D721Med (cell line): ENCODE measurements around the gene NEK8.

Experiments
- DNase-seq: peaks from one replicate; pipeline ENCODE4 v3.0.0; 2011; ENCODE audit warnings: low spot score; ENCODE audit not compliant: insufficient read length
- FAIRE-seq: peaks from 2 replicates; lab custom pipeline; 2011; peaks lifted over from hg19 to GRCh38; lab: Jason Lieb, UNC
- CTCF ChIP-seq: IDR thresholded peaks from 2 replicates; pipeline ENCODE4 v1.5.1; 2012; ENCODE audit warnings: mild to moderate bottlenecking, control low read depth; ENCODE audit not compliant: insufficient read depth; ENCODE audit errors: missing control alignments

The NEK8 gene

GRCh38 chr17:28748852-28749515 lies 20.4 kb downstream of the NEK8 start:
- DNase-seq (no peak), FAIRE-seq (no peak)
- no peak for TF ChIP-seq CTCF

- no peak for TF ChIP-seq CTCF
- FAIRE-seq (no peak), DNase-seq (no peak)
These were observed 21.1 kb downstream of the NEK8 start for GRCh38 chr17:28749516-28750177.

GRCh38 chr17:28750178-28751047 lies 21.8 kb downstream of the NEK8 start:
- peak; percentile 100 for TF ChIP-seq CTCF
- DNase-seq: peak; percentile 60
- no peak for FAIRE-seq

- FAIRE-seq (no peak), DNase-seq (no peak)
- no peak for TF ChIP-seq CTCF
These were observed 23.2 kb downstream of the NEK8 start for GRCh38 chr17:28751600-28752366.

GRCh38 chr17:28755486-28755885 lies 26.9 kb downstream of the NEK8 start:
- TF ChIP-seq CTCF: no peak
- DNase-seq (no peak), FAIRE-seq (no peak)

GRCh38 chr17:28756049-28756804 lies 27.6 kb downstream of the NEK8 start:
- FAIRE-seq (no peak), DNase-seq (no peak)
- no peak for TF ChIP-seq CTCF
